EL (cell line): ENCODE data around the gene PTPRM.

Experiments used
- DNase-seq: peaks from one replicate; pipeline ENCODE4 v3.0.0-alpha.2; 2016

The PTPRM gene

GRCh38 chr18:7566567-7567473, at the start of gene PTPRM:
Gene PTPRM, plus strand, starts transcription at chr18:7567316. Its CDS starts 503 bp downstream, at chr18:7567819.
- peak; percentile 87 for DNase-seq

- DNase-seq = no peak
These were observed 49.3 kb upstream of the PTPRM start for GRCh38 chr18:7517852-7518251.

GRCh38 chr18:7520200-7520785, 46.8 kb upstream of the PTPRM start:
- no peak for DNase-seq

GRCh38 chr18:7521226-7521856, 45.8 kb upstream of the PTPRM start:
- DNase-seq = no peak

- no peak for DNase-seq
These were observed 43.3 kb upstream of the PTPRM start for GRCh38 chr18:7523772-7524171.

- no peak for DNase-seq
These were observed 42.3 kb upstream of the PTPRM start for GRCh38 chr18:7524786-7525185.

- DNase-seq = no peak
These were observed 34.2 kb upstream of the PTPRM start for GRCh38 chr18:7532942-7533341.

GRCh38 chr18:7535436-7536205, 31.5 kb upstream of the PTPRM start:
- peak; percentile 54 for DNase-seq

- DNase-seq = no peak
These were observed 30.0 kb upstream of the PTPRM start for GRCh38 chr18:7537145-7537544.

- no peak for DNase-seq
These were observed 25.3 kb upstream of the PTPRM start for GRCh38 chr18:7541835-7542234.

GRCh38 chr18:7544686-7545085, 22.4 kb upstream of the PTPRM start:
- DNase-seq = no peak

- DNase-seq = peak; percentile 31
These were observed 21.4 kb upstream of the PTPRM start for GRCh38 chr18:7545734-7546133.

- DNase-seq = no peak
These were observed 18.9 kb upstream of the PTPRM start for GRCh38 chr18:7548221-7548620.

GRCh38 chr18:7548721-7549120, 18.4 kb upstream of the PTPRM start:
- no peak for DNase-seq

- no peak for DNase-seq
These were observed 9.1 kb upstream of the PTPRM start for GRCh38 chr18:7557973-7558372.

GRCh38 chr18:7558769-7559168, 8.3 kb upstream of the PTPRM start:
- DNase-seq = no peak

GRCh38 chr18:7559709-7560319, 7.3 kb upstream of the PTPRM start:
- no peak for DNase-seq

- DNase-seq = no peak
These were observed 5.1 kb upstream of the PTPRM start for GRCh38 chr18:7561909-7562460.

- no peak for DNase-seq
These were observed 4.6 kb upstream of the PTPRM start for GRCh38 chr18:7562491-7562890.

GRCh38 chr18:7565677-7566076, 1.4 kb upstream of the PTPRM start:
- no peak for DNase-seq

GRCh38 chr18:7566244-7566566, 911 bp upstream of the PTPRM start:
- DNase-seq = no peak
